Duodenal mucosa (tissue), 2 donors: ENCODE data around the gene ZNF521.

ENCODE experiments used
- H3K27ac ChIP-seq: one replicate; pipeline ENCODE4 v1.7.0; 2013; ENCODE audit warnings: low read depth, low read length
- H3K27me3 ChIP-seq, 2 donors: one replicate each; pipeline ENCODE4 v1.7.0; 2013; ENCODE audit warnings: low read length in 2 of 2, control low read depth in 1 of 2; ENCODE audit not compliant: insufficient read depth in 2 of 2, control insufficient read depth in 1 of 2
- H3K36me3 ChIP-seq, 2 donors: one replicate each; pipeline ENCODE4 v1.7.0; 2013; ENCODE audit warnings: low read length in 2 of 2, control low read depth in 1 of 2; ENCODE audit not compliant: insufficient read depth in 2 of 2, control insufficient read depth in 1 of 2
- H3K4me1 ChIP-seq, 2 donors: one replicate each; pipeline ENCODE4 v1.7.0; 2013; ENCODE audit warnings: low read length in 2 of 2, control low read depth in 1 of 2; ENCODE audit not compliant: insufficient read depth in 2 of 2, control insufficient read depth in 1 of 2
- H3K4me3 ChIP-seq, 2 donors: one replicate each; pipeline ENCODE4 v1.7.0; 2013; ENCODE audit warnings: low read length in 2 of 2, low read depth in 1 of 2
- H3K9ac ChIP-seq, 2 donors: one replicate each; pipeline ENCODE4 v1.7.0; 2013; ENCODE audit warnings: low read length in 2 of 2, low read depth in 1 of 2
- H3K9me3 ChIP-seq, 2 donors: one replicate each; pipeline ENCODE4 v1.7.0; 2013; ENCODE audit warnings: low read length in 2 of 2, control low read depth in 1 of 2; ENCODE audit not compliant: control insufficient read depth in 1 of 2

Gene ZNF521

DNA sequence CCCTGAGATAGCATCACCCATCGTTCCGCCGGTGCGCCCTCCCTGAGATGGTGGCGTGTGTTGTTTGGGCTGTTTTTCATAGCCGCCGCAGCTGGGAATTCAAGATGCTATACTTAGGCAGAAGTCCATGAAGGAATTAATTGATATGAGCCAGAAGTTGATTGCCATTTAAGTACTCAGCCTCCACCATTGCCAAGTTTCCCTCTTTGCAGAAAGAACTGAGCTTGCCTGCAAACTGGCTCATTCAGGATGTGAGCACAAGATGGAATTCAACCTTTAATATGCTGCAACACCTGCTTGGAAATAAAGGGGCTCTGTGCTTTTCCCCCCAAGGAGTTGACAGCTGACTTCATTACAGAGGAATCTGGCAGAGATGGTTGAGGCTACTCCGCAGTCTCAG, 295.5 kb downstream of the ZNF521 start:
- Histone ChIP-seq H3K9ac (no peak overlapping the region), H3K4me1 (no peaks in the 10 kb centered on the region), H3K4me3 (no peak overlapping the region), H3K9me3 (no peaks in the 10 kb centered on the region), H3K27ac (no peak overlapping the region), H3K36me3 (no peaks in the 10 kb centered on the region), H3K27me3 (no peaks in the 10 kb centered on the region)

GRCh38 chr18:25055076-25055475, 296.9 kb downstream of the ZNF521 start:
- Histone ChIP-seq H3K4me1 (no peaks in the 10 kb centered on the region), H3K27ac (no peak overlapping the region), H3K27me3 (no peaks in the 10 kb centered on the region), H3K9ac (no peak overlapping the region), H3K4me3 (no peak overlapping the region), H3K36me3 (no peaks in the 10 kb centered on the region), H3K9me3 (no peaks in the 10 kb centered on the region)

GRCh38 chr18:25053466-25053865, 298.5 kb downstream of the ZNF521 start:
- H3K36me3 ChIP-seq: no peaks in the 10 kb centered on the region
- H3K4me3 ChIP-seq: no peak overlapping the region
- H3K27ac ChIP-seq: no peak overlapping the region
- no peaks in the 10 kb centered on the region for H3K4me1 ChIP-seq
- H3K9me3 ChIP-seq: no peaks in the 10 kb centered on the region
- no peak overlapping the region for H3K9ac ChIP-seq
- no peaks in the 10 kb centered on the region for H3K27me3 ChIP-seq

- H3K36me3 ChIP-seq: no peaks in the 10 kb centered on the region
Observed at GRCh38 chr18:25052511-25052921, 299.4 kb downstream of the ZNF521 start.

DNA sequence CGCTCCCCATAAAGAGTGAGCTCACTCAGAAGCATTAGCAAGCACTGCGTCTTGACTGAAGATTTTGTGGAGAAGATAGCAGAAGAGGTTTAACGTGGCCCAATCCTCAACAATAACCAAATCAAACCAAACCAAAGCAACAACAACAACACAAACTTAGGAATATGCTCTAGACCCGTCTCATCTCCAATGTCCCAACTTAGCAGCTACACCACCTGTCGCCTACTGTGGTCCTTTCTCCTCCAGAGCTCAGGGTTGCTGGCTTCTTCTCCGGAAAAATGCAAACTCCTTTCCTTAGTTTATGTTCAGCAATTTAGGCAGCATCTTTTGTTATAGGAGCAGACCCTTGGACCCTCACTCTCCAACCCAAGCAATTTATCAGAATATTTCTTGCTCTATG, 301.4 kb downstream of the ZNF521 start:
- Histone ChIP-seq H3K9ac (no peak overlapping the region), H3K27me3 (no peaks in the 10 kb centered on the region), H3K4me1 (no peaks in the 10 kb centered on the region), H3K9me3 (no peaks in the 10 kb centered on the region), H3K27ac (no peak overlapping the region), H3K4me3 (no peak overlapping the region), H3K36me3 (no peaks in the 10 kb centered on the region)

More at GRCh38 chr18:25052511-25052921, 299.4 kb downstream of the ZNF521 start:
- no peak overlapping the region for H3K27ac ChIP-seq
- no peak overlapping the region for H3K9ac ChIP-seq
- no peaks in the 10 kb centered on the region for H3K9me3 ChIP-seq
- H3K4me1 ChIP-seq: no peaks in the 10 kb centered on the region
- no peak overlapping the region for H3K4me3 ChIP-seq
- no peaks in the 10 kb centered on the region for H3K27me3 ChIP-seq

GRCh38 chr18:25047983-25048382, 304.0 kb downstream of the ZNF521 start:
- H3K27ac ChIP-seq: no peak overlapping the region
- H3K4me3 ChIP-seq: no peak overlapping the region
- no peaks in the 10 kb centered on the region for H3K27me3 ChIP-seq
- H3K4me1 ChIP-seq: peaks cover 0 to 5% of the 10 kb centered on the region in 2 donors
- H3K36me3 ChIP-seq: no peaks in the 10 kb centered on the region
- H3K9ac ChIP-seq: no peak overlapping the region
- H3K9me3 ChIP-seq: no peaks in the 10 kb centered on the region

GRCh38 chr18:25047421-25047820, 304.5 kb downstream of the ZNF521 start:
- Histone ChIP-seq H3K9me3 (no peaks in the 10 kb centered on the region), H3K4me1 (peaks cover 2 to 10% of the 10 kb centered on the region in 2 donors), H3K4me3 (no peak overlapping the region), H3K9ac (no peak overlapping the region), H3K27ac (no peak overlapping the region), H3K36me3 (no peaks in the 10 kb centered on the region), H3K27me3 (no peaks in the 10 kb centered on the region)

GRCh38 chr18:25044694-25045093, 307.3 kb downstream of the ZNF521 start:
- Histone ChIP-seq H3K27me3 (no peaks in the 10 kb centered on the region), H3K4me1 (peaks cover 9 to 22% of the 10 kb centered on the region in 2 donors), H3K9ac (no peak overlapping the region), H3K36me3 (no peaks in the 10 kb centered on the region), H3K4me3 (no peak overlapping the region), H3K9me3 (no peaks in the 10 kb centered on the region), H3K27ac (no peak overlapping the region)

DNA sequence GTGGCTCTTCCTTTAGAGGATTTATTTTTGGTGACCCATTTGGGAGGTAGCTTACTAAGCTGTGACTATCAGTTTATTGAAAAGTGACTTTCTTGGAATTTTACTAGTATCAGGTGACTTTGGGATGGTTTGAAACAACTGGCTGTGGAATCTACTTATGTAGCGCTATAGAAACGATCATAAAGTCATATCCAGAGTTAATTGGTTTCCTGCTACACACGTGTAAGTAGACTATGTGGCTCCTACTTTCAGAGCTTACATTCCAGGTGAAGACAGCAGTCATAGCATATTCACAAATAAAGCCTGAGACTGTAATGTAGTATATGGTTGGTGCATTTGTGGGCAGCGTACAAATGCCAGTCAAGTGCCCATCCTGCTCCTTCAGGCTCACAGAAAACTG, 308.9 kb downstream of the ZNF521 start:
- Histone ChIP-seq H3K4me3 (no peak overlapping the region), H3K9me3 (no peaks in the 10 kb centered on the region), H3K27me3 (no peaks in the 10 kb centered on the region), H3K36me3 (no peaks in the 10 kb centered on the region), H3K9ac (no peak overlapping the region), H3K27ac (no peak overlapping the region), H3K4me1 (peaks cover 9 to 22% of the 10 kb centered on the region in 2 donors)

DNA sequence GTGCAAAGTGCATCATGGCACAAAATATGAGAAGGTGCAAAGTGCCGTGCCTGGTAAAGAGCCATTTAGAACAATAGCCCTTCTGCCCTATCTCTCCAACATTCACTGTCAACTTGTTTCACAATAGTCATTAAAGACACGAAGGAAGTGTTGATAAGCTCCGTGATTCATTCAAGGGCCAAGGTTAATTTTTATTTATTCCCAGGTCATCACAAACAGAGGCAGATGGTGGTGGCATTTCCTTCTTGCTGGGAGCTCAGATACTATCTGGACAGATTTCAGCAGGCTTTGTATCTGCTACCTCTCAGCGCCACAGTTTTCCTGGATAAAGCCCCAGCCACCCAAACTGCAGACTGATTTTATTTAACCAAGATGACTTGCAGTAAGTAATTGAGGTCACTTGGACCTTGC, 309.3 kb downstream of the ZNF521 start:
- no peaks in the 10 kb centered on the region for H3K27me3 ChIP-seq
- no peak overlapping the region for H3K27ac ChIP-seq
- peaks cover 9 to 22% of the 10 kb centered on the region in 2 donors for H3K4me1 ChIP-seq
- no peaks in the 10 kb centered on the region for H3K9me3 ChIP-seq
- H3K9ac ChIP-seq: no peak overlapping the region
- H3K36me3 ChIP-seq: no peaks in the 10 kb centered on the region
- no peak overlapping the region for H3K4me3 ChIP-seq

- H3K4me1 ChIP-seq: peaks cover 9 to 22% of the 10 kb centered on the region in 2 donors
- no peak overlapping the region for H3K27ac ChIP-seq
- no peaks in the 10 kb centered on the region for H3K36me3 ChIP-seq
- no peaks in the 10 kb centered on the region for H3K27me3 ChIP-seq
- H3K9ac ChIP-seq: no peak overlapping the region
- no peak overlapping the region for H3K4me3 ChIP-seq
- no peaks in the 10 kb centered on the region for H3K9me3 ChIP-seq
Observed at GRCh38 chr18:25039781-25040180, 312.2 kb downstream of the ZNF521 start.
